Measurements from ENCODE around the gene STUM. TPM values are rescaled to one million over a fixed set of nuclear protein-coding genes. Genes with fewer than 3 reads are reported as not detected.

Gene STUM
- total RNA-seq, 1 donor from 2014 or later = 0.49 TPM

GRCh38 chr1:226512076-226512728 lies 36.4 kb upstream of the STUM start:
- TF ChIP-seq CTCF (IDR thresholded peaks at IDR 0.05) = no peak
- Histone ChIP-seq H3K4me1 (no peaks in the 10 kb centered on the region), H3K4me3 (no peak overlapping the region), H3K36me3 (no peaks in the 10 kb centered on the region), H3K9me3 (no peaks in the 10 kb centered on the region), H3K27ac (no peak overlapping the region), H3K27me3 (no peaks in the 10 kb centered on the region)
- intact Hi-C loops (cut with DNase I) = no loop called here
- ATAC-seq (no peak), DNase-seq (no peak)

- H3K9me3 ChIP-seq = no peaks in the 10 kb centered on the region
- DNase-seq = no peak
- no peaks in the 10 kb centered on the region for H3K27me3 ChIP-seq
- H3K4me1 ChIP-seq = no peaks in the 10 kb centered on the region
- no peak overlapping the region for H3K27ac ChIP-seq
- intact Hi-C loops (cut with DNase I) = no loop called here
- no peak for ATAC-seq
- TF ChIP-seq CTCF (IDR thresholded peaks at IDR 0.05) = no peak
- H3K4me3 ChIP-seq = no peak overlapping the region
- no peaks in the 10 kb centered on the region for H3K36me3 ChIP-seq
Observed at GRCh38 chr1:226518375-226518774, 30.2 kb upstream of the STUM start.

- no peaks in the 10 kb centered on the region for H3K9me3 ChIP-seq
- no peaks in the 10 kb centered on the region for H3K36me3 ChIP-seq
- no peak overlapping the region for H3K27ac ChIP-seq
- intact Hi-C loops (cut with DNase I) = no loop called here
- TF ChIP-seq CTCF (IDR thresholded peaks at IDR 0.05) = no peak
- no peak for ATAC-seq
- no peak overlapping the region for H3K4me3 ChIP-seq
- DNase-seq = no peak
- H3K4me1 ChIP-seq = no peaks in the 10 kb centered on the region
- no peaks in the 10 kb centered on the region for H3K27me3 ChIP-seq
Observed at GRCh38 chr1:226519135-226519534, 29.4 kb upstream of the STUM start.

GRCh38 chr1:226519716-226520598 lies 28.6 kb upstream of the STUM start:
- DNase-seq (no peak), ATAC-seq (peak; percentile 36)
- Histone ChIP-seq H3K9me3 (no peaks in the 10 kb centered on the region), H3K36me3 (no peaks in the 10 kb centered on the region), H3K27ac (no peak overlapping the region), H3K27me3 (no peaks in the 10 kb centered on the region), H3K4me1 (no peaks in the 10 kb centered on the region), H3K4me3 (no peak overlapping the region)
- TF ChIP-seq CTCF (IDR thresholded peaks at IDR 0.05) = no peak
- intact Hi-C loops (cut with DNase I) = no loop called here

GRCh38 chr1:226520640-226521355 lies 27.8 kb upstream of the STUM start:
- Histone ChIP-seq H3K9me3 (no peaks in the 10 kb centered on the region), H3K4me1 (no peaks in the 10 kb centered on the region), H3K27ac (no peak overlapping the region), H3K27me3 (no peaks in the 10 kb centered on the region), H3K4me3 (no peak overlapping the region), H3K36me3 (no peaks in the 10 kb centered on the region)
- intact Hi-C loops (cut with DNase I) = no loop called here
- ATAC-seq = no peak
- DNase-seq = no peak
- TF ChIP-seq CTCF (IDR thresholded peaks at IDR 0.05) = no peak
